Measurements from ENCODE around the gene MTCH2. TPM values are rescaled to one million over a fixed set of nuclear protein-coding genes. Genes with fewer than 3 reads are reported as not detected.

Gene MTCH2
- total RNA-seq, 1 experiment from 2014 or later = 176 TPM

- peaks cover 14 to 22% of the 10 kb centered on the region in 2 experiments for H3K4me1 Mint-ChIP-seq
- no CpG with 5 or more reads among the region's 6 CpGs for WGBS (ENCODE audit: extremely low coverage, insufficient read length, low lambda C conversion rate)
- no peak overlapping the region for H3K27ac Mint-ChIP-seq
These were observed 48.8 kb downstream of the MTCH2 start for GRCh38 chr11:47593492-47593933.

More at GRCh38 chr11:47593492-47593933, 48.8 kb downstream of the MTCH2 start:
- Mint-ChIP-seq H3K27me3 (ENCODE audit: low read depth) (peaks cover 41% of the 10 kb centered on the region), H3K9me3 (no peaks in the 10 kb centered on the region), H3K4me3 (peak overlapping the region; percentile 73 to 93), H3K36me3 (ENCODE audit: insufficient read depth in 1 of 3, low read depth in 3 of 3) (no peaks in the 10 kb centered on the region; a peak in 1 of 7 replicates)
- H4K5ac ChIP-seq (ENCODE audit: insufficient read length, low read depth, low read length) = no peak overlapping the region
- H2AFZ ChIP-seq (ENCODE audit: low read length) = no peak overlapping the region
- H2BK20ac ChIP-seq (ENCODE audit: low read depth, low read length, poor library complexity, severe bottlenecking) = no peak overlapping the region
- no peak overlapping the region for H3K27ac ChIP-seq (ENCODE audit: insufficient read length, low read depth, low read length)
- peaks cover 13% of the 10 kb centered on the region for H3K23me2 ChIP-seq (ENCODE audit: insufficient read length, low read depth, low read length, poor library complexity, severe bottlenecking)
- H2BK5ac ChIP-seq (ENCODE audit: insufficient read length, low read length) = no peak overlapping the region
- H3K79me1 ChIP-seq (ENCODE audit: insufficient read depth, low read depth, low read length, poor library complexity, severe bottlenecking) = no peaks in the 10 kb centered on the region
- H2BK12ac ChIP-seq (ENCODE audit: insufficient read length, low read depth, low read length) = no peak overlapping the region
- H3K4ac ChIP-seq (ENCODE audit: low read depth, low read length) = no peak overlapping the region
- H3K9ac ChIP-seq (ENCODE audit: extremely low read depth, insufficient read length, low read length) = no peak overlapping the region
- H4K8ac ChIP-seq (replicated peaks; ENCODE audit: insufficient read length, low read depth, low read length) = no peak overlapping the region
- no peak overlapping the region for H3K56ac ChIP-seq (ENCODE audit: insufficient read length, low read depth, low read length)
- no peaks in the 10 kb centered on the region for H3K79me2 ChIP-seq (ENCODE audit: insufficient read depth, low read length)
- H4K91ac ChIP-seq (ENCODE audit: insufficient read length, low read depth, low read length) = no peak overlapping the region
- peaks cover 10% of the 10 kb centered on the region; the same call in 1 of the 2 replicates for H3K27me3 ChIP-seq (ENCODE audit: insufficient read depth, low read length)
- H3K4me2 ChIP-seq (ENCODE audit: insufficient read depth, insufficient read length, low read length) = peak overlapping the region; percentile 89
- no peaks in the 10 kb centered on the region for H3K4me1 ChIP-seq (ENCODE audit: insufficient read depth, low read length)
- no peak overlapping the region for H3K23ac ChIP-seq (ENCODE audit: insufficient read length, low read depth, low read length)
- no peak overlapping the region for H2AK5ac ChIP-seq (ENCODE audit: insufficient read length, low read length)
- TF ChIP-seq CTCF (conservative IDR thresholded peaks at IDR 0.05) = no peak
- no peak overlapping the region for H2BK120ac ChIP-seq (ENCODE audit: low read depth, low read length, poor library complexity, severe bottlenecking)
- no peak overlapping the region for H2BK15ac ChIP-seq (ENCODE audit: low read depth, low read length)
- no peak overlapping the region for H3T11ph ChIP-seq (ENCODE audit: low read length)
- no peak for DNase-seq
- H3K9me3 ChIP-seq (ENCODE audit: control insufficient read depth, low read depth, low read length) = no peaks in the 10 kb centered on the region
- no peak overlapping the region; the same call in 1 of the 2 replicates for H3K14ac ChIP-seq (ENCODE audit: insufficient read depth, low read length)
- H3K18ac ChIP-seq (ENCODE audit: insufficient read length, low read depth, low read length) = no peak overlapping the region
- no peaks in the 10 kb centered on the region for H4K20me1 ChIP-seq (ENCODE audit: control insufficient read depth, insufficient read depth, insufficient read length)
